ENCODE results near the gene KDM4C.

- no peak for TF ChIP-seq RCOR1 (IDR thresholded peaks at IDR 0.05; ENCODE audit: insufficient replicate concordance, low read length)
- no peak for TF ChIP-seq POLR2A (IDR thresholded peaks at IDR 0.05; ENCODE audit: low read depth, low read length)
- TF ChIP-seq CTCF (conservative IDR thresholded peaks at IDR 0.05; ENCODE audit: low read depth, low read length) = no peak
- TF ChIP-seq MXI1 (IDR thresholded peaks at IDR 0.05; ENCODE audit: borderline replicate concordance, low read depth, low read length) = no peak
- no peak for TF ChIP-seq FOS (IDR thresholded peaks at IDR 0.05; ENCODE audit: low read depth, low read length)
- TF ChIP-seq USF2 (IDR thresholded peaks at IDR 0.05; ENCODE audit: low read depth, low read length) = no peak
Observed at GRCh38 chr9:7003861-7004260, 246.1 kb downstream of the KDM4C start.
